Hepatocyte (in vitro differentiated cells): ENCODE data around the gene PKD2L1. TPM values are rescaled to one million over a fixed set of nuclear protein-coding genes. Genes with fewer than 3 reads are reported as not detected.
"Not testable (repeated sequence)": the region's sequence is repeated elsewhere in the genome, so short reads cannot be mapped to it uniquely, and the experiment has no call there.

Experiments used
- DNase-seq: peaks from one replicate; pipeline ENCODE4 v3.0.0-alpha.2; 2016; ENCODE audit warnings: low spot score
- H2AFZ ChIP-seq: fragments of 200-600 bp; sonication (generic); 2 replicates; pipeline ENCODE4 v1.6.0; 2016; ENCODE audit warnings: antibody characterized with exemption, mild to moderate bottlenecking
- H3K27ac ChIP-seq: fragments of 200-600 bp; sonication (generic); 2 replicates; pipeline ENCODE4 v1.5.1; 2016; ENCODE audit warnings: mild to moderate bottlenecking
- H3K27me3 ChIP-seq: fragments of 200-600 bp; sonication (generic); 2 replicates; pipeline ENCODE4 v1.6.1; 2016
- H3K36me3 ChIP-seq: fragments of 200-600 bp; sonication (generic); replicated peaks from 2 replicates; pipeline ENCODE4 v1.5.1; 2016; ENCODE audit warnings: low read depth; ENCODE audit not compliant: insufficient read depth
- H3K4me1 ChIP-seq: fragments of 200-600 bp; sonication (generic); 2 replicates; pipeline ENCODE4 v1.5.1; 2016; ENCODE audit warnings: mild to moderate bottlenecking, moderate library complexity; ENCODE audit not compliant: insufficient read depth
- H3K4me2 ChIP-seq: fragments of 200-600 bp; sonication (generic); 2 replicates; pipeline ENCODE4 v1.6.0; 2016
- H3K4me3 ChIP-seq: fragments of 200-600 bp; sonication (generic); 2 replicates; pipeline ENCODE4 v1.5.1; 2016; ENCODE audit warnings: mild to moderate bottlenecking
- H3K79me2 ChIP-seq: fragments of 200-600 bp; sonication (generic); 2 replicates; pipeline ENCODE4 v1.6.0; 2017; ENCODE audit warnings: mild to moderate bottlenecking
- H3K9me2 ChIP-seq: fragments of 200-600 bp; sonication (generic); replicated peaks from 2 replicates; pipeline ENCODE4 v1.6.0; 2017; ENCODE audit warnings: mild to moderate bottlenecking; ENCODE audit not compliant: insufficient read depth
- H3K9me3 ChIP-seq: fragments of 200-600 bp; sonication (generic); 2 replicates; pipeline ENCODE4 v1.5.1; 2016; ENCODE audit warnings: low read depth, mild to moderate bottlenecking
- H4K20me1 ChIP-seq: fragments of 200-600 bp; sonication (generic); 2 replicates; pipeline ENCODE4 v1.6.0; 2016; ENCODE audit warnings: mild to moderate bottlenecking; ENCODE audit not compliant: insufficient read depth, poor library complexity, severe bottlenecking
- CTCF ChIP-seq: fragments of 200-600 bp; sonication (generic); IDR thresholded peaks from 2 replicates; pipeline ENCODE4 v1.5.1; 2016; ENCODE audit warnings: antibody characterized with exemption, mild to moderate bottlenecking; ENCODE audit not compliant: poor library complexity
- EZH2 ChIP-seq: fragments of 200-600 bp; sonication (generic); IDR thresholded peaks from 2 replicates; pipeline ENCODE4 v1.6.1; 2016; ENCODE audit warnings: antibody characterized with exemption, mild to moderate bottlenecking, borderline replicate concordance
- EZH2phosphoT487 ChIP-seq: fragments of 200-600 bp; sonication (generic); IDR thresholded peaks from one replicate; pipeline ENCODE4 v1.6.1; 2018; ENCODE audit warnings: antibody characterized with exemption, mild to moderate bottlenecking, low read depth, moderate library complexity; ENCODE audit not compliant: unreplicated experiment, severe bottlenecking
- WGBS: methylation state at CpG from one replicate; pipeline ENCODE4 v1.1.6; 2016; ENCODE audit warnings: low lambda C conversion rate; ENCODE audit errors: missing lambda C conversion rate; 5-methylcytosine and 5-hydroxymethylcytosine counted together
- polyA plus RNA-seq: library from polyadenylated mRNA; unstranded; fragments of >200 nt; fragmentation: Nextera tagmentation; extraction: Ambion mirVana; gene quantifications from 2 replicates; pipeline ENCODE4 v1.2.1, GENCODE V29; 2016
- total RNA-seq: library from RNA; depleted of rRNA; stranded (reverse); fragments of >200 nt; gene quantifications from 2 replicates; pipeline ENCODE4 v1.2.3, GENCODE V29; 2014

The PKD2L1 gene
- total and polyA plus RNA-seq, 2 experiments from 2014 or later: 0.10 to 0.88 TPM

GRCh38 chr10:100282907-100283306 lies 47.1 kb downstream of the PKD2L1 start:
- no peak overlapping the region for H3K4me3 ChIP-seq
- H3K27me3 ChIP-seq: no peaks in the 10 kb centered on the region
- H4K20me1 ChIP-seq: no peaks in the 10 kb centered on the region
- H2AFZ ChIP-seq: no peak overlapping the region
- no peak overlapping the region for H3K27ac ChIP-seq
- no peaks in the 10 kb centered on the region for H3K9me3 ChIP-seq
- H3K36me3 ChIP-seq: peaks cover 4% of the 10 kb centered on the region
- DNase-seq: no peak
- H3K9me2 ChIP-seq: no peaks in the 10 kb centered on the region
- H3K79me2 ChIP-seq: peaks cover 41% of the 10 kb centered on the region
- no peak overlapping the region for H3K4me2 ChIP-seq
- TF ChIP-seq EZH2: no peak
- TF ChIP-seq CTCF: no peak
- TF ChIP-seq EZH2phosphoT487: no peak
- whole genome bisulfite sequencing: 95% methylated on average over 3 of the region's 3 CpGs
- H3K4me1 ChIP-seq: no peaks in the 10 kb centered on the region

DNA sequence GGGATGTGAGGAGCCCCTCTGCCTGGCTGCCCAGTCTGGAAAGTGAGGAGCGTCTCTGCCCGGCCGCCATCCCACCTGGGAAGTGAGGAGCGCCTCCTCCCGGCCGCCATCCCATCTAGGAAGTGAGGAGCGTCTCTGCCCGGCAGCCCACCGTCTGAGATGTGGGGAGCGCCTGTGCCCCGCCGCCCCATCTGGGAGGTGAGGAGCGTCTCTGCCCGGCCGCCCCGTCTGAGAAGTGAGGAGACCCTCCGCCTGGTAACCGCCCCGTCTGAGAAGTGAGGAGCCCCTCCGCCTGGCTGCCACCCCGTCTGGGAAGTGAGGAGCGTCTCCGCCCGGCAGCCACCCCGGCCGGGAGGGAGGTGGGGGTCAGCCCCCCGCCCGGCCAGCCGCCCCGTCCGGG lies 53.1 kb downstream of the PKD2L1 start:
- 94% methylated on average over 6 of the region's 31 CpGs for WGBS
- H4K20me1 ChIP-seq, H3K27ac ChIP-seq: not testable (repeated sequence)

DNA sequence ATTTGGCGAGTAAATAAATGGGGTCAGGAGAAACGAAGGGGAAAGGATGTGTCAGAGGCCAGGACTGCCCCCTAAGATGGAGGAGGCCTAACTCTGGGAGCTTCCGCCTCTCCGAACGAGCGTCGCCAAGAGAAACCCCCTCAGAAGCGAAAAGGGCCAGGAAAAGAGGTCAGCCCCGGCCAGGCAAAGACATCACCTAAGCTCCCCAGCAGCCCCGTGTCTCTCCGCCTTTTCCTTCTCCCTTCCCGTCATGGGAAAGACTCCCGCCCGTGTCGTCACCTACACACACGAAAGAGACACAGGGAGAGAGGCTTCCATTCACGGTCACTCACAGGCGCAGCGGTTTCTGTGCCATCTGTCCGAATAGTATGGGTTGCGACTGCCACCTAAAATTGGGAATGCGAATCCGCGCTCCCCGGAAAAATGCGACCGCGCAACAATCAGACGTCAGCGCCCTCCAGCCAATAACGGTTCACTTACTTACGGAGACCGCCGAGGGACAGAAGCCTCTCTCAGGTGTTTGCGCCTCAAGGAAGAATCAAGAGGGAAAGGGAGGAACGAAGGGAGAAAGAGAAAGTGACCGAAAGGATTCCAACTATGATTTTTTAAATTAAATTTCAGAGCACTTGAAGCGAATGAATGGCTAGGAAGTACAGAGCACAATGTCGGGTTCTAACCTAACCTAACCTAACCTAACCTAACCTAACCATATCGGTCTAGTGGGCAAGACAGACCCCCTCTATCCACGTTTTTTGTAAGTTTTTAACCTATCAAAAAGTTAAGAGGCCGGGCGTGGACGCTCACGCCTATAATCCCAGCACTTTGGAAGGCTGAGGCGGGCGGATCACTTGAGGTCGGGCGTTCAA lies 62.6 kb downstream of the PKD2L1 start, which contains the start of gene CWF19L1:
Gene CWF19L1 (minus strand): TSS at position 400 of the 866 bp plus-strand sequence. CDS start 45 bp downstream, at position 355.
- Histone ChIP-seq H2AFZ (peak within 1 kb of the TSS; percentile 99), H3K4me2 (peak within 1 kb of the TSS; percentile 91), H3K9me3 (no peaks in the 10 kb centered on the region), H3K79me2 (peaks cover 41% of the 10 kb centered on the region), H3K36me3 (no peaks in the 10 kb centered on the region), H3K9me2 (no peaks in the 10 kb centered on the region), H3K27ac (peak within 1 kb of the TSS; percentile 90), H4K20me1 (no peaks in the 10 kb centered on the region), H3K4me3 (peak within 1 kb of the TSS; percentile 95), H3K4me1 (no peaks in the 10 kb centered on the region), H3K27me3 (no peaks in the 10 kb centered on the region)
- peak; percentile 89 for DNase-seq
- no peak for TF ChIP-seq EZH2phosphoT487
- TF ChIP-seq CTCF: no peak
- TF ChIP-seq EZH2: no peak
- WGBS: 6% methylated on average over 49 of the region's 49 CpGs

More for the DNA sequence above, 53.1 kb downstream of the PKD2L1 start:
- not testable (repeated sequence) for H3K27me3 ChIP-seq, H3K9me3 ChIP-seq, H3K79me2 ChIP-seq, H3K9me2 ChIP-seq, H3K4me3 ChIP-seq, H2AFZ ChIP-seq, H3K36me3 ChIP-seq, DNase-seq, H3K4me1 ChIP-seq, H3K4me2 ChIP-seq

GRCh38 chr10:100265821-100266485 lies 64.1 kb downstream of the PKD2L1 start:
- WGBS: 95% methylated on average over 15 of the region's 15 CpGs
- H4K20me1 ChIP-seq: no peaks in the 10 kb centered on the region
- no peaks in the 10 kb centered on the region for H3K4me1 ChIP-seq
- H3K4me2 ChIP-seq: peak overlapping the region; percentile 91
- H3K9me3 ChIP-seq: no peaks in the 10 kb centered on the region
- H2AFZ ChIP-seq: no peak overlapping the region
- no peaks in the 10 kb centered on the region for H3K27me3 ChIP-seq
- no peak for DNase-seq
- no peaks in the 10 kb centered on the region for H3K9me2 ChIP-seq
- TF ChIP-seq EZH2phosphoT487 (no peak), CTCF (no peak), EZH2 (no peak)
- no peak overlapping the region for H3K27ac ChIP-seq
- no peaks in the 10 kb centered on the region for H3K36me3 ChIP-seq
- no peak overlapping the region for H3K4me3 ChIP-seq
- peaks cover 41% of the 10 kb centered on the region for H3K79me2 ChIP-seq
